Heart right ventricle (tissue), 16 donors: Measurements from ENCODE around the gene PTPN11. TPM values are rescaled to one million over a fixed set of nuclear protein-coding genes. Genes with fewer than 3 reads are reported as not detected.

Source experiments
- ATAC-seq, 8 donors: fragments of 200-7000 bp; cut with Tn5 transposase; one replicate each; pipeline ENCODE4 v1.9.1; 2020; ENCODE audit warnings: mild to moderate bottlenecking in 8 of 8, moderate library complexity in 8 of 8, moderate number of reproducible peaks in 1 of 8
- DNase-seq, 2 donors: peaks; one replicate each; pipeline ENCODE4 v3.0.0-alpha.2; 2020
- H3K27ac ChIP-seq, 10 donors: fragments of 200-600 bp; sonication (generic) in 2 of 10; one replicate each; pipeline versions ENCODE4 v1.5.0 to v1.8.0; 2020 to 2022; ENCODE audit warnings: mild to moderate bottlenecking in 3 of 10
- H3K27me3 ChIP-seq, 7 donors: fragments of 200-600 bp; one replicate each; pipeline ENCODE4 v1.8.0; 2021 to 2022; ENCODE audit warnings: mild to moderate bottlenecking in 2 of 7
- H3K36me3 ChIP-seq, 9 donors: fragments of 200-600 bp; sonication (generic) in 1 of 9; one replicate each; pipeline versions ENCODE4 v1.5.0 to v1.8.0; 2020 to 2022; ENCODE audit warnings: mild to moderate bottlenecking in 2 of 9
- H3K4me1 ChIP-seq, 9 donors: fragments of 200-600 bp; sonication (generic) in 1 of 9; one replicate each; pipeline versions ENCODE4 v1.5.0 to v1.8.0; 2020 to 2022; ENCODE audit warnings: mild to moderate bottlenecking in 4 of 9
- H3K4me3 ChIP-seq, 10 donors: fragments of 200-600 bp; sonication (generic) in 2 of 10; one replicate each; pipeline versions ENCODE4 v1.5.0 to v1.8.0; 2020 to 2022; ENCODE audit warnings: mild to moderate bottlenecking in 7 of 10, moderate library complexity in 2 of 10
- H3K9me3 ChIP-seq, 11 donors: fragments of 200-600 bp in 10 of 11; sonication (generic) in 2 of 11; one replicate each; pipeline versions ENCODE4 v1.5.0 to v1.8.0; 2013 to 2022; ENCODE audit warnings: mild to moderate bottlenecking in 2 of 11, control low read depth in 1 of 11, moderate library complexity in 1 of 11
- WGBS, 2 donors: extraction: QIAGEN DNeasy Blood & Tissue Kit; methylation state at CpG; one replicate each; pipeline ENCODE4 v1.1.7; 2013; ENCODE audit warnings: inconsistent platforms in 1 of 2; 5-methylcytosine and 5-hydroxymethylcytosine counted together
- intact Hi-C, 10 donors: fragments of 100-400 bp; cut with DNase I; formaldehyde crosslinking; loops; one replicate each; pipeline versions ENCODE4 v1.11.1 to v1.14.2; 2022
- polyA plus RNA-seq, 2 donors: library from polyadenylated mRNA; stranded (reverse); fragments of 200-250 nt; gene quantifications; one replicate each; pipeline ENCODE4 v1.2.3, GENCODE V29; 2013
- total RNA-seq, 10 donors: library from RNA; stranded (reverse); fragmentation: NEBNext Ultra II Directional in 3 of 10; extraction: Animal tissue kit (Norgen Biotek cat#: 25700) in 3 of 10; gene quantifications; one replicate each; pipeline versions ENCODE4 v1.2.1 to v1.2.4, GENCODE V29; 2021 to 2023
- TF ChIP-seq, protein P1 (sequence below), 9 donors: fragments of 200-600 bp; sonication (generic) in 2 of 9; IDR thresholded peaks; one replicate each; pipeline versions ENCODE4 v1.5.0 to v1.8.0; 2021 to 2022; ENCODE audit warnings: antibody characterized with exemption in 9 of 9, mild to moderate bottlenecking in 5 of 9, moderate library complexity in 1 of 9
- donor health status: Arrhythmogenic right ventricular cardiomyopathy.
- donor health status: ischemic (EF 13 %, LVEDD 7.1; RV severe dilation, severe dysfunction).
- donor health status: healthy with polysubstance abuse.
- donor health status: DM: no; HTN: yes; CAD: no.
- donor health status: DM: no; HTN: no; CAD: no.
- donor health status: ischemic (EF 25% LVEDD 6.9; RV normal size, moderate dysfunction).
- donor health status: ischemic (EF 25% LVEDD 5.7; RV mildly dilated, moderate dysfunction).
- donor health status: healthy.
- donor health status: DM: yes; HTN: yes; CAD: no.
- donor health status: Ischemic cardiomyopathy.
- donor health status: ischemic (EF 35%, LVEDD 5.7; RV mildly dilated, moderate dysfunction).
- donor health status: nonischemic (EF 11% LVEDD 7.7; RV severe dilation, severe dysfunction).
- donor health status: DM: yes; HTN: yes; CAD: no.
- donor health status: PGD.
- donor health status: ischemic (EF 29% LVEDD 5.4; RV normal size, mild dysfunction).
- donor health status: nonischemic (EF 23%, LVEDD 6.1; RV moderate dilation, normal function).

PTPN11 gene
- total and polyA plus RNA-seq, 12 donors, result 22.4 to 222 (median 141) TPM

DNA sequence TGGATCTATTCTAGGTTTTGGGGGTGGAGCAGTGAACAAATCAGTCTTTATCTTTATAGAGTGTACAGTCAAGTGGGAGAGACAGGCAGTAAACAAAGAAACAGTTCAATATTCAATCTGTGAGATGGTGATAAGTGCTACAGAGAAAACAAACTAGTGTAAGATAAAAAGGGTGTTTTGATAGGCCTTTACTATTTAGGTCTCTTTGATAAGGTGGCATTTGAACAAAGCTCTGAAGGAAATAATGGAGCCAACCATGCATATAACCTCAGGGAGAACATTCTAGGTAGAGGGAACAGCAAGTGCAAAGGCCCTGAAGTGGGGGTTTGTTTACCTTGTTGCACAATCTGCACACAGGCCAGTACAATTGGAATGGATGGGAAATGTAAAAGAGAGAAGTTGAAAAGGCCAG, 47.3 kb downstream of the PTPN11 start:
- DNase-seq (no peak), ATAC-seq (peak in 3 of 8 donors; percentile 18 to 64 (median 56))
- H3K36me3 ChIP-seq, result peaks cover 0 to 63% (median 3%) of the 10 kb centered on the region in 9 donors
- intact Hi-C loops, result no loop called here
- H3K4me3 ChIP-seq, result no peak overlapping the region
- TF ChIP-seq, protein P1, sequence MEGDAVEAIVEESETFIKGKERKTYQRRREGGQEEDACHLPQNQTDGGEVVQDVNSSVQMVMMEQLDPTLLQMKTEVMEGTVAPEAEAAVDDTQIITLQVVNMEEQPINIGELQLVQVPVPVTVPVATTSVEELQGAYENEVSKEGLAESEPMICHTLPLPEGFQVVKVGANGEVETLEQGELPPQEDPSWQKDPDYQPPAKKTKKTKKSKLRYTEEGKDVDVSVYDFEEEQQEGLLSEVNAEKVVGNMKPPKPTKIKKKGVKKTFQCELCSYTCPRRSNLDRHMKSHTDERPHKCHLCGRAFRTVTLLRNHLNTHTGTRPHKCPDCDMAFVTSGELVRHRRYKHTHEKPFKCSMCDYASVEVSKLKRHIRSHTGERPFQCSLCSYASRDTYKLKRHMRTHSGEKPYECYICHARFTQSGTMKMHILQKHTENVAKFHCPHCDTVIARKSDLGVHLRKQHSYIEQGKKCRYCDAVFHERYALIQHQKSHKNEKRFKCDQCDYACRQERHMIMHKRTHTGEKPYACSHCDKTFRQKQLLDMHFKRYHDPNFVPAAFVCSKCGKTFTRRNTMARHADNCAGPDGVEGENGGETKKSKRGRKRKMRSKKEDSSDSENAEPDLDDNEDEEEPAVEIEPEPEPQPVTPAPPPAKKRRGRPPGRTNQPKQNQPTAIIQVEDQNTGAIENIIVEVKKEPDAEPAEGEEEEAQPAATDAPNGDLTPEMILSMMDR (IDR thresholded peaks at IDR 0.05), result no peak
- no peaks in the 10 kb centered on the region for H3K9me3 ChIP-seq
- H3K4me1 ChIP-seq, result peaks cover 0 to 26% (median 0%) of the 10 kb centered on the region in 9 donors
- peak overlapping the region in 1 of 10 donors; percentile 45 for H3K27ac ChIP-seq
- H3K27me3 ChIP-seq, result no peaks in the 10 kb centered on the region

DNA sequence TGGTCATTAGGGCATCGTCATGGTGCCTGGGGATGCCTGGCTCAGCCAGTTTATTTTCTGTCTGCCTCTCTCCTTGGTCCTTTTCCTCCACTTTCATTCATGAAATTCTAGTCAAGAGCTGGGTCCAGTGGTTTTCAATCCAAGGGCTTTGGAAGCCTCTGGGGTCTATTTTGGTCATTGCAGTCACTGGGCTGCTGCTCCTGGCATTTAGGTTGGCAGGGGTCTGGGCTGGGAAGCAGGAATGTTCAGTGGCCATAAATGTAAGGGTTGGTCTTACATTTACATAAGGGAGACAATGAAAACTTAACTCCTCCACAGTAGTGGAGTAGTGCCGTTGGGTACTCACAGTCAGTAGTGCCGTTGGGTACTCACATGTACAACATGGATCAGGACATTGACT, 48.1 kb downstream of the PTPN11 start:
- peak in 5 of 8 donors; percentile 16 to 73 (median 63) for ATAC-seq
- 84 to 91% methylated on average over 3 of the region's 3 CpGs for WGBS, 2 donors
- intact Hi-C loops, result no loop called here
- peaks cover 0 to 27% (median 0%) of the 10 kb centered on the region in 9 donors for H3K4me1 ChIP-seq
- no peaks in the 10 kb centered on the region for H3K27me3 ChIP-seq
- H3K27ac ChIP-seq, result peak overlapping the region in 3 of 10 donors; percentile 25 to 45 (median 28)
- H3K4me3 ChIP-seq, result no peak overlapping the region
- no peaks in the 10 kb centered on the region for H3K9me3 ChIP-seq
- DNase-seq, result no peak
- TF ChIP-seq, protein P1 (IDR thresholded peaks at IDR 0.05), result no peak
- H3K36me3 ChIP-seq, result peaks cover 0 to 60% (median 3%) of the 10 kb centered on the region in 9 donors

DNA sequence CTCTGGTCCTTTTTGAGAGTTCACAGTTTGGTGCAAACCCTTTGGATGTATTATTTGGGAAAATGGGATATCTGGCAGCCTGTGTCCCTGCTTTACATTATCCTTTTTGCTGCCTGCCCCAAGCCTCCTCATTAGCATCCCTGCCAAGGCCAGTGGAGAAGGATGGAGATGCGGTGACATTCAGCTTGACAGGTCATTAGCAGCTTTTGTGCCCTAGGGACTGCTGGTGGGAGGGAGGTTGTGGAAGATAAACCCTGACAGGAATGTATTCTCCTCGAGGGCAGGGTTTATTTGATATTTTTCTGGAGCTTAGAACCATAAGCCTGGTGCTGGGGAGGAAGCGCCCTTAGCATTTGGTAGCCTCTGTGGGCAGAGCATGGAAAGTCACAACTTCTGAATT, 49.3 kb downstream of the PTPN11 start:
- Histone ChIP-seq H3K9me3 (no peaks in the 10 kb centered on the region), H3K27me3 (no peaks in the 10 kb centered on the region), H3K27ac (no peak overlapping the region), H3K36me3 (peaks cover 0 to 65% (median 7%) of the 10 kb centered on the region in 9 donors), H3K4me3 (no peak overlapping the region), H3K4me1 (peaks cover 0 to 27% (median 0%) of the 10 kb centered on the region in 9 donors)
- WGBS, 2 donors, result 75% methylated on average over 3 of the region's 3 CpGs
- TF ChIP-seq, protein P1 (IDR thresholded peaks at IDR 0.05), result no peak
- intact Hi-C loops, result no loop called here
- ATAC-seq, result no peak
- no peak for DNase-seq

DNA sequence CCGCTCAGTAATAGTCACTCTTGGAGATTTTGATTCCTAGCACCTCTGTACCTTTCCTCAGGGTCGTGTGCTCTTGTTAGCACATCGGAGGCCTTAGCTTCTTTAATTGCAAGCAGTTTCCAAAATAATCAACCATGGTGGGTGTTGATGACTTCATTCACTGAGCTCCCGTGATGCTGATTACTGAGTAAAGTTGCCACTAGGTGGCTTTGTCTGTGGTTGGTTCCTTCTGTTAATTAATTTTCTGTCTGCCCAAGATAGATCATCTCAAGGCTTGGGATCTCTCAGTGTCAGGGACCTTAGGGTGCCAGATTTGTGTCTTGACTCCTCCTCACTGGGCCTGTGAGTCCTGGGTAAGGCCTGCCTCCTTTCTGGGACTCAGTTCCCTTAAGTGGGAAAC, 54.3 kb downstream of the PTPN11 start:
- ATAC-seq, result no peak
- WGBS, 2 donors, result 88 to 91% methylated on average over 4 of the region's 4 CpGs

More for the DNA sequence above, 54.3 kb downstream of the PTPN11 start:
- TF ChIP-seq, protein P1 (IDR thresholded peaks at IDR 0.05), result no peak
- Histone ChIP-seq H3K27ac (no peak overlapping the region), H3K4me1 (peaks cover 0 to 10% (median 0%) of the 10 kb centered on the region in 9 donors), H3K4me3 (no peak overlapping the region), H3K36me3 (peaks cover 0 to 85% (median 28%) of the 10 kb centered on the region in 9 donors), H3K27me3 (no peaks in the 10 kb centered on the region), H3K9me3 (peaks cover 0 to 2% (median 0%) of the 10 kb centered on the region in 11 donors)
- intact Hi-C loops, result no loop called here
- DNase-seq, result no peak
